ENCODE results near the gene ALKBH5. TPM values are rescaled to one million over a fixed set of nuclear protein-coding genes. Genes with fewer than 3 reads are reported as not detected.

The ALKBH5 gene
- total RNA-seq, 4 donors from 2014 or later: 67.1 to 92.7 (median 73.2) TPM

- Histone ChIP-seq H3K4me1 (peaks cover 8% of the 10 kb centered on the region), H3K27me3 (no peaks in the 10 kb centered on the region), H3K27ac (no peak overlapping the region), H3K9me3 (no peaks in the 10 kb centered on the region), H3K36me3 (peaks cover 86% of the 10 kb centered on the region), H3K4me3 (no peak overlapping the region)
- no peak for TF ChIP-seq POLR2AphosphoS5 (IDR thresholded peaks at IDR 0.05)
- no peak for TF ChIP-seq EP300 (IDR thresholded peaks at IDR 0.05)
- TF ChIP-seq, protein P1, sequence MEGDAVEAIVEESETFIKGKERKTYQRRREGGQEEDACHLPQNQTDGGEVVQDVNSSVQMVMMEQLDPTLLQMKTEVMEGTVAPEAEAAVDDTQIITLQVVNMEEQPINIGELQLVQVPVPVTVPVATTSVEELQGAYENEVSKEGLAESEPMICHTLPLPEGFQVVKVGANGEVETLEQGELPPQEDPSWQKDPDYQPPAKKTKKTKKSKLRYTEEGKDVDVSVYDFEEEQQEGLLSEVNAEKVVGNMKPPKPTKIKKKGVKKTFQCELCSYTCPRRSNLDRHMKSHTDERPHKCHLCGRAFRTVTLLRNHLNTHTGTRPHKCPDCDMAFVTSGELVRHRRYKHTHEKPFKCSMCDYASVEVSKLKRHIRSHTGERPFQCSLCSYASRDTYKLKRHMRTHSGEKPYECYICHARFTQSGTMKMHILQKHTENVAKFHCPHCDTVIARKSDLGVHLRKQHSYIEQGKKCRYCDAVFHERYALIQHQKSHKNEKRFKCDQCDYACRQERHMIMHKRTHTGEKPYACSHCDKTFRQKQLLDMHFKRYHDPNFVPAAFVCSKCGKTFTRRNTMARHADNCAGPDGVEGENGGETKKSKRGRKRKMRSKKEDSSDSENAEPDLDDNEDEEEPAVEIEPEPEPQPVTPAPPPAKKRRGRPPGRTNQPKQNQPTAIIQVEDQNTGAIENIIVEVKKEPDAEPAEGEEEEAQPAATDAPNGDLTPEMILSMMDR (IDR thresholded peaks at IDR 0.05): no peak
- TF ChIP-seq POLR2A (IDR thresholded peaks at IDR 0.05): no peak
- WGBS: 91% methylated on average over 22 of the region's 28 CpGs
- DNase-seq (ENCODE audit: low spot score in 2 of 2): no peak
These were observed 57.7 kb downstream of the ALKBH5 start for GRCh38 chr17:18241229-18241871.

- H3K36me3 ChIP-seq: peaks cover 84% of the 10 kb centered on the region
- TF ChIP-seq POLR2AphosphoS5 (IDR thresholded peaks at IDR 0.05) (no peak), POLR2A (IDR thresholded peaks at IDR 0.05) (no peak), EP300 (IDR thresholded peaks at IDR 0.05) (no peak)
- TF ChIP-seq, protein P1 (IDR thresholded peaks at IDR 0.05): no peak
- no peaks in the 10 kb centered on the region for H3K9me3 ChIP-seq
- DNase-seq (ENCODE audit: low spot score in 2 of 2): no peak
- no peaks in the 10 kb centered on the region for H3K27me3 ChIP-seq
- peaks cover 35% of the 10 kb centered on the region for H3K4me1 ChIP-seq
- H3K27ac ChIP-seq: no peak overlapping the region
- no peak overlapping the region for H3K4me3 ChIP-seq
- WGBS: 86% methylated on average over 15 of the region's 21 CpGs
These were observed 61.6 kb downstream of the ALKBH5 start for GRCh38 chr17:18245038-18245776.

- Histone ChIP-seq H3K9me3 (no peaks in the 10 kb centered on the region), H3K36me3 (peaks cover 84% of the 10 kb centered on the region), H3K4me3 (peak overlapping the region; percentile 33), H3K4me1 (peaks cover 43% of the 10 kb centered on the region), H3K27me3 (no peaks in the 10 kb centered on the region), H3K27ac (peak overlapping the region; percentile 3)
- DNase-seq (ENCODE audit: low spot score in 2 of 2): no peak
- 71% methylated on average over 9 of the region's 24 CpGs for WGBS
- TF ChIP-seq, protein P1 (IDR thresholded peaks at IDR 0.05): no peak
- TF ChIP-seq EP300 (IDR thresholded peaks at IDR 0.05) (no peak), POLR2AphosphoS5 (IDR thresholded peaks at IDR 0.05) (no peak), POLR2A (IDR thresholded peaks at IDR 0.05) (no peak)
These were observed 62.6 kb downstream of the ALKBH5 start for GRCh38 chr17:18246109-18246725.

GRCh38 chr17:18246880-18247612 lies 63.4 kb downstream of the ALKBH5 start:
- 27% methylated on average over 14 of the region's 46 CpGs for WGBS
- H3K27ac ChIP-seq: peak overlapping the region; percentile 43
- peaks cover 43% of the 10 kb centered on the region for H3K4me1 ChIP-seq
- peaks cover 84% of the 10 kb centered on the region for H3K36me3 ChIP-seq
- H3K9me3 ChIP-seq: no peaks in the 10 kb centered on the region
- H3K4me3 ChIP-seq: peak overlapping the region; percentile 33
- DNase-seq (ENCODE audit: low spot score in 2 of 2): peak in 1 of 2 donors; percentile 87
- TF ChIP-seq EP300 (IDR thresholded peaks at IDR 0.05) (no peak), POLR2A (IDR thresholded peaks at IDR 0.05) (no peak), POLR2AphosphoS5 (IDR thresholded peaks at IDR 0.05) (no peak)
- TF ChIP-seq, protein P1 (IDR thresholded peaks at IDR 0.05): no peak
- H3K27me3 ChIP-seq: no peaks in the 10 kb centered on the region
